SKM-1 treated with dmso at 0.1 percent for 144 hours (cell line): ENCODE results near the gene CUEDC1.
"Not testable (repeated sequence)": the region's sequence is repeated elsewhere in the genome, so short reads cannot be mapped to it uniquely, and the experiment has no call there.

Source experiments
- DNase-seq: peaks from one replicate; lab custom pipeline; 2025; ENCODE audit not compliant: unreplicated experiment; lab: John Stamatoyannopoulos, UW

CUEDC1 gene

DNA sequence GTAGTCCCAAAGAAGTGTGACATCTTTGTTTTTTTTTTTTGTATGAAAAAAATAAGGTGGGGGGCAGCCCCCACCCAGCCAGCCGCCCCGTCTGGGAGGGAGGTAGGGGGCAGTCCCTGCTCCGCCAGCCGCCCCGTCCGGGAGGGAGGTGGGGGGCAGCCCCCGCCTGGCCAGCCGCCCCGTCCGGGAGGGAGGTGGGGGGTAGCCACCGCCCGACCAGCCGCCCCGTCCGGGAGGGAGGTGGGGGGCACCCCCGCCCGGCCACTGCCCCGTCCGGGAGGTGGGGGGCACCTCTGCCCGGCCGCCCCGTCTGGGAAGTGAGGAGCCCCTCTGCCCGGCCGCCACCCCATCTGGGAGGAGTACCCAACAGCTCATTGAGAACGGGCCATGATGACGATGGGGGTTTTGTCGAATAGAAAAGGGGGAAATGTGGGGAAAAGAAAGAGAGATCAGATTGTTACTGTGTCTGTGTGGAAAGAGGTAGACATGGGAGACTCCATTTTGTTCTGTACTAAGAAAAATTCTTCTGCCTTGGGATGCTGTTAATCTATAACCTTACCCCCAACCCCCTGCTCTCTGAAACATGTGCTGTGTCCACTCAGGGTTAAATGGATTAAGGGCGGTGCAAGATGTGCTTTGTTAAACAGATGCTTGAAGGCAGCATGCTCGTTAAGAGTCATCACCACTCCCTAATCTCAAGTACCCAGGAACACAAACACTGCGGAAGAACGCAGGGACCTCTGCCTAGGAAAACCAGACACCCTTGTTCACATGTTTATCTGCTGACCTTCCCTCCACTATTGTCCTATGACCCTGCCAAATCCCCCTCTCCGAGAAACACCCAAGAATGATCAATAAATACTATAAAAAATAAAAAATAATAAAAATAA, 108.9 kb downstream of the CUEDC1 start:
- DNase-seq: not testable (repeated sequence)

DNA sequence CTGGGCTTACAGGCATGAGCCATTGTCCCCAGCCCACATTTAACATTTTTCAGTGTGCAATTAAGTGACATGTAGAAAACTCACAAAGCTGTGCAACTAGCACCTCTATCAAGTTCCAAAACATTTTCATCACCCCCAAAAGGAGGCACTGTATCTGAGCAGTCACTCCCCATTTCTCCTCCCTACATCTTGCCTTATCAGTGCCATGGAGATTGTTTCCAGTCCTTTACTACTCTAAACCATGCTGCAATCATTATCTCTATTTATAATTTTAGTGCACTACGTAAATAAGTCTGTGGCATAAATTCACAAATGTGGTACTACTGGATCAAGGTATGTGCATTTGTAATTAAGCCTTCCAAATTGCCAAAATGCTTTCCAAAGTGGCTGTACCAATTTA, 112.9 kb downstream of the CUEDC1 start:
- DNase-seq: no peak

- no peak for DNase-seq
Observed at GRCh38 chr17:57839571-57839923, 115.7 kb downstream of the CUEDC1 start.

DNA sequence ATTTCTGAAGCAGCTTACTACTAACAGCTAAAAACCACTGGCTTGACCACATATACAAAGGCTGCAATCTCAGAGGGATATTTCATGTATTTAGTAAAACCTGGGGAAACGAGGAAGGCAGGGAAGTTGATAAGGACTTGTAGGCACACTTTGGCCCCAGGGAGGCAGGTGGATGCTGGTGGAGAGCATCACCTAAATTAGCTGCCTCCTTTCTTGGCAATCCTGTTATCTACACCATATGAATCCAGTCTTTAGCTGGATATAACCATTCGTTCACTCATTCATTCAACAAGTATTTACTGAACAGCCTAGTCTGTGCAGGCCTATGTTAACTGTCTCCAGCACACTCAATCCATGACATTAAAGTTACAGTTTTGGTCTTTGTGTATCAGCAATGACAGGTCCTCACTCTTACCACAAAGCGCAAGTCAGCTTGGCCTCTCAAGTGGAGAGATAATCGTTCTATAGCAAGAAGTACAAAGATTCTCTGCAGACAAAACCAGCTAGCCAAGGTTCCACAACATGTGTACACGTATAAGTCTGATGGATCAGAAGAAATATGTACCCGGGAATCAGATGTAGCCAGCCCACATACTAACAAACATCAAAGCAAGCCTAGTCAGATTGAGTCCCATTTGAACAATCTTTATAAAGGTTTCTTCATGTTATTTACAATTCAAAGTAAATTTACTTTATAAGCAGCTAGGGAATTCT, 116.2 kb downstream of the CUEDC1 start:
- DNase-seq: no peak

GRCh38 chr17:57838453-57838852, 116.8 kb downstream of the CUEDC1 start:
- no peak for DNase-seq

GRCh38 chr17:57835333-57835900, 119.8 kb downstream of the CUEDC1 start:
- DNase-seq: no peak

DNA sequence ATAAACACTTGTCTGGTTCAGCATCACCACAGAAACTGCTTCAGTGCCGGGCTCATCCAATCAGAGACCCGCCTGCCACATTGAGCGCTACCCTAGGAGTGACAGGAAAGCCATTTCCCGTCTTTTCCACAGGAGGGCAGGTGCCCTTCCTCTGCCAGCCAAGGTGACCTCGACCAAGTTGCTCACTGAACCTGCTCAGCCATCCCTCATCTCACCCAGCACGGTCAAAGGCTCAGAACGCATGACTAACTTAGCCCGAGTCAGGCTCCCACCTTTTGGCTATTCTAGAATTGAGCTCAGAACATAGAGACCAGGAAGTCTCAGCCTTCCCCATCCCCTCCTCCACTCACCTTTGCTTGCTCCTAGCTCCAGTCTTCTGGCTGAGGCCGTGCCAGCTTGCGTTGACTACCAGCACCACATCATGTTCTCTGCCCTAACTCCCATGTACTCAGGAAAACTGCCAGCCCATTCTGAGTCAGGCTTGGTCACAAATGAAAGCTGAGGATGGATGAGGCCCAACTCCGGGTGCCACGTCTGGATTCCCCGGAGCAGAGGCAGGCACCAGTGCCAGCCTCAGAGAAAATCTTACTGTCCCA, 121.0 kb downstream of the CUEDC1 start:
- no peak for DNase-seq

- peak; percentile 85 for DNase-seq
Observed at GRCh38 chr17:57833179-57833939, 121.9 kb downstream of the CUEDC1 start.

GRCh38 chr17:57832314-57833178, 122.7 kb downstream of the CUEDC1 start:
- DNase-seq: peak; percentile 72

DNA sequence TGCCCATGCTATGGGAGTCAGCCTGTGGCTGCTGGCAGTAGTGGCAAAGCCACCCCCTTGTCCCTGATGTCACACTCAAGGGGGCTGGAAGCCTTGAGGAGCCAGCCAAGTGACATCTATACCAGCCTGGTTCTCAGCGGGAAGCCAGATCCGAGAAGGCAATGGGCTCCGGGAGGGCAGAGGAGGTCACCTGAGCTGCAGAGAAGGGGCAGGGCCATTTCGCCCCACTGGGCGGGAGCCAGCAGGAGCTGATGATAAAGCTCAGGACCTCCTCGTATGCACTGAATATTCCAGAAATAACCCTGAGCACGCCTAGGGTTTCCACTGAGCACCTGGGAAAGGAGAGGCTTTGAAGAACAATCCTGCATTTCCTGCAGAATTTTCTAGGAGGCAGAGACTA, 124.3 kb downstream of the CUEDC1 start:
- no peak for DNase-seq

DNA sequence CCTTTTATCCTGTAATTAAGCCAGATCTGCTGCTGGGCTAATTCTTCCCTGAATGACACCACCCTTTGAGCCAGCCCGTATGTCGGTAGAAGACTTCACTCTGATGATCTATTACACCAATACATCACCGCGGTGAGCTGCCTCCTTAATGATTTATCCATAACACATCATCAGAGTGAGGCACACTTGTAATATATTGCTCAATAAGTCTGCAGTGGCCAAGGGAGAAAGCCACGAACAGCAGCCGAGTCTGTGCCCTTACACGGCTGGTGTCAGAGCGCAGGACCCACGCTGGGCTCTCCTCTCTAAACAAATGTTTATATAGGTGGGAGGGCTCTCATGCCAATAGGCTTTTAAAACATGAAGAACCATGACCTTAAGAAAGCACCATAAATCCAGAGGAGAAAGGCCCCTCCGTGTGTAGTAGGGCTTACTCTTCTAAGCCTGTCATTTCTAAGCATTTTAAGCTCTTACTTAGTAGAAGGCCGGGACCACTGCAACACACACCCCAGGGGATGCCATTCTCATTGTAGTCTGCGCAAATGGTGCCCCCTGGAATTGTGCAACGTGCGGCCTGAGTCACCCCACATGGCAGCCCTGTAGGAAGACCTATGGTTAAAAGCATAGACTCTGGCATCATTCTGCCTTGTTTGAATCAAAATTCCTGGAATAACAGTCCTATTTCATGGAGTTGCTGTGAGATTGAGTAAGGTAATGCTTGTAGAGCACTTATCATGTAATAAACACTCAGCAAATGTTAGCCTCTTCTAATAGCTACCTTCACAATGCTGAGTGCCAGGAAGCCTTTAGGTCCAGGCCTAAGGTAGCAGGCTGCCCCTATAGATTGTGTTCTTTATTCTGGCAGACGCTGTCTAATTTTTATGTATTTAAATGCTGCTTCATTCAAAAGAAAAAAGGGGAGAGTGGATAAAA, 131.5 kb downstream of the CUEDC1 start:
- no peak for DNase-seq

- no peak for DNase-seq
Observed at GRCh38 chr17:57819867-57820266, 135.3 kb downstream of the CUEDC1 start.

- no peak for DNase-seq
Observed at GRCh38 chr17:57819285-57819684, 135.9 kb downstream of the CUEDC1 start.

GRCh38 chr17:57818066-57818465, 137.1 kb downstream of the CUEDC1 start:
- no peak for DNase-seq

DNA sequence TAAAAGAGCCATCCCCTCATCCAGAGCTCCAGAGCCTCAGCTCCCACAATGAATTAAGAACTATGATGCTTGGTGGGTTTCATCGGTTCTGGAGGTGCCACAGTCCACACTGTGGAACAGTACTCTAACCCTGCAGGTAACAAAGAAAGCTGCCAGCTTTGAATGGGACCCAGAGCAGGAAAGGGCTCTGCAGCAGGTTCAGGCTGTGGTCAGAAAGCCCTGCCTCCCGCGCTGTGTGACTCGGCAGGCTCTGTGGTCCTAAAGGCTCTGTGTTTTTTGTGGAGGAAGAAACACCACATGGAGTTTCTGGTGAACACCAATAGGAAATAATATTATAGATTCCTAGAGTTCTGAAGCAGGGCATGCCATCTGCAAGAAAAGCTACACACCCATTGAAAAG, 137.9 kb downstream of the CUEDC1 start:
- no peak for DNase-seq

GRCh38 chr17:57814421-57814820, 140.8 kb downstream of the CUEDC1 start:
- DNase-seq: no peak

GRCh38 chr17:57811638-57812280, 143.5 kb downstream of the CUEDC1 start:
- DNase-seq: no peak
